ENCODE results near the gene TXLNB. TPM values are rescaled to one million over a fixed set of nuclear protein-coding genes. Genes with fewer than 3 reads are reported as not detected.

The TXLNB gene
- polyA plus RNA-seq, 1 experiment, result 0.44 TPM

DNA sequence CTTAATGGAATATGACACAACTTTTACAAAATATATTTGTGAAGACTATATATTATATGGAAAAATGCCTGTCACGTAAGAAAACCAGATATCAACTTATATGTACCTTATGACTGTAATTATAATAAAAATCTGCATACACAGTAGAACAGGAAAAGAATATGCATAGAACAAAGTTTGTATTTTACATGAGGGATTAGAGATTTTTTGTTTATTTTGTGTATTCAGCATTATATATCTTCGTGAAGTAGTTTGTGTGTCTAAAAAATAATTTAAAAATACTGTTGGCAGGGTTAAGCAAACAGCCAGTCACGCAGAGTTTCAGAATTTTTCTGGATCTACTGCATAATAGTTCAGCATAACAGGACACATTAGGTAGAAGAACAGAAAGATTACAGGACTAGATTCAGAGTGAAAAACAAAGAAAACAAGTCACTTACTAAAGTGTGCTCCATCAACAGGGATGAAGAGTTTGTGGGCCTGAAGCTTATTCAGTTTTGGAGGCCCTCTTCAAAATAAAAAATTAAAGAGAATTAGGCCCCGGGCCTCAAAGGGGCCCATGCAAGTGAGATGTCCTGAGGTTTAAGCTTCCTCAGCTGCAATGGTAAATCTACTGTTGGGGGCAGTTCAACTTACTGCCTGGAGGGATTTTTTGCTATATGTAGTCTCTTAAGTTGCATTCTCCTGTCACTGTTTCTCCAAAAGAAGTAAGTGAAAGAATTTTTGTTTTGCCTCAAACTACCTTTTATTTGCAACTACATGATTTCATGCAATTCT, 16.3 kb downstream of the TXLNB start:
- DNase-seq (ENCODE audit: low read depth), result no peak
- H3K4me3 ChIP-seq (ENCODE audit: low read depth, low read length), result no peak overlapping the region
- ChIA-PET CTCF (no interaction called here), POLR2A (no interaction called here)
- no peak for TF ChIP-seq CTCF (IDR thresholded peaks at IDR 0.05; ENCODE audit: insufficient read depth, low read depth, low read length)
- H3K36me3 ChIP-seq (ENCODE audit: control insufficient read depth, insufficient read depth, low read length), result no peaks in the 10 kb centered on the region
- no peaks in the 10 kb centered on the region for H3K27me3 ChIP-seq (ENCODE audit: control insufficient read depth, insufficient read depth, low read length)

DNA sequence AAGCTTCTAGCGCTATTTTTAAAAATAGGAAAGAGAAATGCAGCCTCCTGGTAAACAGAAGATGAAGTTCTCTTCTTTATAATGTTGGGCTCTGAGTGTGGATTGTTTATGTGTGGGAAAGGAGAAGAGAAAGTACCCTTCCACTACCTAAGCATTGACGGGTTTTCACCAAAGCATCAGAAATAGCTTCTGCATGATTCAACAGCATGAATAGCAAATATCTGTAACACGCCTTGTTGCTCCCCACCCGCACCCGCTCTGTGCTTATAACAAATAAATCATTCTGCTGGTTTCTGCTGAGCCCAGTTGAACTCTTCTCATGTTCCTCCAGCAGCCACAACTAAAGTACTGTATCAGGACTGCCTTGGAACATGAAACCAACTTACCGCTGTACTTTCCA, 20.7 kb downstream of the TXLNB start:
- Histone ChIP-seq H3K36me3 (ENCODE audit: control insufficient read depth, insufficient read depth, low read length) (no peaks in the 10 kb centered on the region), H3K27me3 (ENCODE audit: control insufficient read depth, insufficient read depth, low read length) (no peaks in the 10 kb centered on the region), H3K4me3 (ENCODE audit: low read depth, low read length) (no peak overlapping the region)
- ChIA-PET POLR2A (no interaction called here), CTCF (no interaction called here)
- no peak for TF ChIP-seq CTCF (IDR thresholded peaks at IDR 0.05; ENCODE audit: insufficient read depth, low read depth, low read length)
- no peak for DNase-seq (ENCODE audit: low read depth)

GRCh38 chr6:139270249-139270648, 21.5 kb downstream of the TXLNB start:
- Histone ChIP-seq H3K36me3 (ENCODE audit: control insufficient read depth, insufficient read depth, low read length) (no peaks in the 10 kb centered on the region), H3K4me3 (ENCODE audit: low read depth, low read length) (no peak overlapping the region), H3K27me3 (ENCODE audit: control insufficient read depth, insufficient read depth, low read length) (no peaks in the 10 kb centered on the region)
- CTCF ChIA-PET, result interaction anchor here (1.4 kb wide), 1 partner anchor 25 kb away, joined by 3 read pairs; no protein-coding TSS in a partner anchor
- TF ChIP-seq CTCF (IDR thresholded peaks at IDR 0.05; ENCODE audit: insufficient read depth, low read depth, low read length), result no peak
- no peak for DNase-seq (ENCODE audit: low read depth)
- POLR2A ChIA-PET, result no interaction called here

DNA sequence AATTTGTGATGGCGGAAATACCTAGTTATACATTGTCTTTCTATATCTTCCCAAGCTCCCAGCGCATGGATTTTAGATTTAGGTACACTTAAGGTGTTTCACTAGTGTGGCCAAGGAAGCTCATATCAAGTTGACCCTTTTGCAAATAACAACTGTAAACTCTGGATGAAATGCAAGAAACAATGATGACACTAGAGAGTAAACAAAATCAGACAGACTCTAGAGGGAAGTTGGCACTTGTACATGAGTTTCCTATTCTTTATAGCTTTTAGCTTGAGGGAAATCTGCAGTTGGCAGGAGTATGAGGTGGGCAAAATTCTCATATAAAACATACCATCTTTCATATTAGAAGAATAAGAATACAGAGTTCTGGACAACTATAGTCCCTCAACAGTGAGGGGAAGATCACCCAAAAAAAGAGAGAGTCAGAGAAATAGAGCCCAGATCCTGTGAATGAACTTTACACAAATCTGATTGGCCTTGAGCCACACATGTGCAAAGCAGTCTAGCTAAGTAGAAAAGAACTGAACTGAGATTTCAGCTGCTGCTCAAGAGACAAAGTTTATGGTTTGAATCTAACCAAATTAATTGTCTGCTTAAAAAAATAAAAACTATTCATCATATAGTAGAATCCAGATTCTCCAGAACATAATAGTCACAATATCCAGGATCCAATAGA, 26.1 kb downstream of the TXLNB start:
- POLR2A ChIA-PET, result no interaction called here
- CTCF ChIA-PET, result interaction anchor here (3.6 kb wide), 1 partner anchor 15 kb away, joined by 14 read pairs; no protein-coding TSS in a partner anchor
- no peak for DNase-seq (ENCODE audit: low read depth)
- no peak overlapping the region for H3K4me3 ChIP-seq (ENCODE audit: low read depth, low read length)
- TF ChIP-seq CTCF (IDR thresholded peaks at IDR 0.05; ENCODE audit: insufficient read depth, low read depth, low read length), result no peak
- no peaks in the 10 kb centered on the region for H3K36me3 ChIP-seq (ENCODE audit: control insufficient read depth, insufficient read depth, low read length)
- H3K27me3 ChIP-seq (ENCODE audit: control insufficient read depth, insufficient read depth, low read length), result no peaks in the 10 kb centered on the region

DNA sequence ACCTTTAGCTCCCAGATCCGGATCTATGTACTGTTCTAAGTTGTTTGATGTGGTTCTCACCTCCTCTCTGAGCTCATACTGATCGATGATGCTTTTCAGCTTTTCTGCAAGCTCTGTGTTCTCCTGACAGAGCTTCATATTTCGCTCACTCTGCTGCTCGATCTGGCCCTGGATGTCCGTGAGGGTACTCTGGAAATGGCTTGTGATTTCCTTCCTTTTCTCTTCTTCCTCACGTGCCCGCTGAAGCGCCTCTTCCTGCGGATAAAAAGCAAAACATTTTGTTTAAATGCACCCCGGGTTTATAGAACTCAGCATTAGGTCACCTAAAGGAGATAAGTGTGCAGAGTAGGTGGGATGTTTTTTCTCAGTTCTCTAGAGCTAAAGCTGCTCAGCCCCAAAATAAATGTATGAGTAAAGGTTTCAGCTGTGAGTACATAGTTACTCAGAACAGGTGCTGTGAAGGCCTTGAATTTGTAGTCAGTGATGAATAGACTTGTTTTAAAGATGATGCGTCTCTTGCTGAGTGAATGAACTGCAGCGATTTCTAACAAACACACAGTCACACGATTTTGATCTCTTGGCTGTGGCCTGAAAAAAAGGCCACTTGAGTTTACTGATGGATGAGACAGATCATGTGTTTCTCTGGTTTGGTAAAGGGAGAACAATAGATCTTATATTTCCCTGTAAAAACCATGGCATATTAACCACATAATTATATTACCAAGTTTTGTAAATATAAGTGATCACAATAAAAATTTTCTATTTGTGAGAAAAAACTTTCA, 29.1 kb downstream of the TXLNB start:
- CTCF ChIA-PET, result interaction anchor here (3.6 kb wide), 1 partner anchor 12 kb away, joined by 14 read pairs; no protein-coding TSS in a partner anchor
- DNase-seq (ENCODE audit: low read depth), result no peak
- TF ChIP-seq CTCF (IDR thresholded peaks at IDR 0.05; ENCODE audit: insufficient read depth, low read depth, low read length), result no peak

More for the DNA sequence above, 29.1 kb downstream of the TXLNB start:
- POLR2A ChIA-PET, result no interaction called here
- no peak overlapping the region for H3K4me3 ChIP-seq (ENCODE audit: low read depth, low read length)
- 0 out of 2 replicates have a peak, but pooled peaks cover 2% of the 10 kb centered on the region for H3K27me3 ChIP-seq (ENCODE audit: control insufficient read depth, insufficient read depth, low read length)
- no peaks in the 10 kb centered on the region for H3K36me3 ChIP-seq (ENCODE audit: control insufficient read depth, insufficient read depth, low read length)

All from BJ (cell line).